NT2/D1 (cell line): Measurements from ENCODE around the gene CACNA1D.

Source experiments
- SUZ12 ChIP-seq: IDR thresholded peaks from 2 replicates; pipeline ENCODE4 v1.6.1; 2011; ENCODE audit not compliant: insufficient read length, insufficient read depth; ENCODE audit errors: extremely low read depth
- YY1 ChIP-seq: IDR thresholded peaks from 2 replicates; pipeline ENCODE4 v1.6.1; 2011; ENCODE audit not compliant: insufficient read length, insufficient read depth

DNA sequence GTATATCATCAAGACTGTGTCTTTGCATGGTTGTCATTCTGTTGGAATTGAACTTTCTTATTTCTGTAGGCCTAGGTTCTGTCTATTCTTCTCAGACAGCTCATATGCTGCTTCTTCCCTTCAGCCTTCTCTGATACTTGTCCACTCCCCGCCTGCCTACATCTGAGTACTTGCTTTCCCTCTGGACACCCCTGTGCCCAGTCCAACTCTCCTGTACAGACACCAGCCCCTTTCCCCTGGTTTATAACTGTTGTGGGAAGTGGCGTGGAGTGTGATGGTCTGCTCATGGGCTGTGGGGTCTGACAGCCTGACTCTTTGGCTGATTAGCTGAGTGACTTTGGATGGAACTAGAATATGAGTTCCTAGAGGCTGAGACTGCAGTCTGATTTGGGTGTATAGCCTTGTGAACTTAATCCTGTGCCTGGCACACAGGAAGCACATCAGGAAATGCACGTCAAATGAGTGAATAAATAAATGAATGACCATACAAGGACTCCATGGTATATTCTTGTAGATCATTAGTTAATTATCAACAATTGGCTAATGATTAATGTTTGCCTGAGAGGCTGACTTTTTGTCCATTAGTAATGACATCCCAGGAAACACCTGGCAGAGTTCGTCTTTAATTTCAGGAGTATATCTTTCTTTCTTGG is 11.8 kb downstream of the CACNA1D start:
- TF ChIP-seq SUZ12 (no peak), YY1 (no peak)
